A549 (cell line): ENCODE results near the gene PAX9. TPM values are rescaled to one million over a fixed set of nuclear protein-coding genes. Genes with fewer than 3 reads are reported as not detected.

Source experiments
- ATAC-seq, 2 experiments: fragments of 200-7000 bp in 1 of 2; fragments of >200 bp in 1 of 2; cut with Nextera tagmentation in 1 of 2; cut with Tn5 transposase in 1 of 2; 3 replicates each; pipeline versions ENCODE4 v1.8.0 to v1.9.1; 2018 to 2020; ENCODE audit warnings: mild to moderate bottlenecking in 1 of 2, moderate library complexity in 1 of 2
- CTCF ChIA-PET: fragments of 300-600 bp; sonication (Branson Sonifier 250); formaldehyde crosslinking; extraction: SDS; loops from one replicate; lab custom pipeline; 2021; ENCODE audit warnings: antibody characterized with exemption, inconsistent platforms; lab: Yijun Ruan, JAX
- POLR2A ChIA-PET: fragments of 350-600 bp; formaldehyde crosslinking; extraction: SDS; loops from one replicate; lab custom pipeline; 2021; ENCODE audit warnings: antibody characterized with exemption, inconsistent platforms; lab: Yijun Ruan, JAX
- DNase-seq, 2 experiments: peaks; one replicate each; pipeline versions ENCODE4 v3.0.0 to v3.0.0-alpha.2; 2011 to 2016; ENCODE audit warnings: low read depth in 1 of 2, low spot score in 1 of 2
- FAIRE-seq: peaks from 2 replicates; lab custom pipeline; 2011; peaks lifted over from hg19 to GRCh38; lab: Jason Lieb, UNC
- H3K27ac ChIP-seq, 2 experiments: fragments of >200 bp; sonication (Bioruptor Twin); formaldehyde crosslinking; 3 replicates each; pipeline ENCODE4 v1.5.1; 2016 to 2017
- H3K4me1 ChIP-seq: fragments of >200 bp; sonication (Bioruptor Twin); formaldehyde crosslinking; 3 replicates; pipeline ENCODE4 v1.6.1; 2016
- H3K4me2 ChIP-seq: fragments of >200 bp; sonication (Bioruptor Twin); formaldehyde crosslinking; 3 replicates; pipeline ENCODE4 v1.6.1; 2016
- H3K4me3 ChIP-seq: fragments of >200 bp; sonication (Bioruptor Twin); formaldehyde crosslinking; 3 replicates; pipeline ENCODE4 v1.5.1; 2016
- H3K9me3 ChIP-seq: fragments of >200 bp; sonication (Bioruptor Twin); formaldehyde crosslinking; 3 replicates; pipeline ENCODE4 v1.6.1; 2016
- BHLHE40 ChIP-seq: IDR thresholded peaks from 2 replicates; pipeline ENCODE4 v1.6.1; 2012; ENCODE audit warnings: low read depth, low read length, inconsistent platforms
- CBX8 ChIP-seq: fragments of 200-600 bp; sonication (generic); IDR thresholded peaks from 2 replicates; pipeline ENCODE4 v1.6.1; 2016
- CEBPB ChIP-seq, 2 experiments: fragments of >200 bp in 1 of 2; sonication (Bioruptor Twin) in 1 of 2; formaldehyde crosslinking in 1 of 2; IDR thresholded peaks; 2 replicates each; pipeline ENCODE4 v1.6.1; 2012 to 2016
- CHD2 ChIP-seq: fragments of 150-350 bp; IDR thresholded peaks from 2 replicates; pipeline ENCODE4 v1.6.1; 2014; ENCODE audit warnings: low read length; ENCODE audit not compliant: partially characterized antibody
- CHD4 ChIP-seq: fragments of 200-600 bp; sonication (generic); IDR thresholded peaks from 2 replicates; pipeline ENCODE4 v1.6.1; 2016; ENCODE audit warnings: antibody characterized with exemption, mild to moderate bottlenecking, borderline replicate concordance
- EHF ChIP-seq: fragments of 250-450 bp; sonication (Bioruptor Pico); IDR thresholded peaks from 2 replicates; pipeline ENCODE4 v1.5.0; 2020; ENCODE audit warnings: mild to moderate bottlenecking
- EHMT2 ChIP-seq: fragments of 200-600 bp; sonication (generic); IDR thresholded peaks from 2 replicates; pipeline ENCODE4 v1.6.1; 2016; ENCODE audit warnings: antibody characterized with exemption, low read depth, mild to moderate bottlenecking, moderate library complexity
- EP300 ChIP-seq, 2 experiments: fragments of >200 bp; sonication (Bioruptor Twin); formaldehyde crosslinking; IDR thresholded peaks; 2 replicates in 1 of 2; 3 replicates in 1 of 2; pipeline ENCODE4 v1.6.1; 2016 to 2017
- ESRRA ChIP-seq: fragments of 150-350 bp; IDR thresholded peaks from 2 replicates; pipeline ENCODE4 v1.6.1; 2014; ENCODE audit warnings: mild to moderate bottlenecking, low read length, borderline replicate concordance
- FOSB ChIP-seq: fragments of 250-450 bp; sonication (Bioruptor Pico); IDR thresholded peaks from 2 replicates; pipeline ENCODE4 v1.5.0; 2020; ENCODE audit warnings: mild to moderate bottlenecking, moderate library complexity
- FOSL2 ChIP-seq, 2 experiments: fragments of 450-650 bp in 1 of 2; fragments of >200 bp in 1 of 2; sonication (Bioruptor Twin) in 1 of 2; formaldehyde crosslinking; IDR thresholded peaks; 2 replicates each; pipeline versions ENCODE4 v1.5.0 to v1.6.1; 2016 to 2020; ENCODE audit warnings: mild to moderate bottlenecking in 1 of 2, moderate library complexity in 1 of 2
- HOXB13 ChIP-seq: fragments of 250-450 bp; sonication (Bioruptor Pico); IDR thresholded peaks from 2 replicates; pipeline ENCODE4 v1.5.0; 2020; ENCODE audit warnings: low read depth, mild to moderate bottlenecking, moderate library complexity
- NR3C1 ChIP-seq: fragments of >200 bp; sonication (Bioruptor Twin); formaldehyde crosslinking; IDR thresholded peaks from 3 replicates; pipeline ENCODE4 v1.6.1; 2017
- PHF8 ChIP-seq: fragments of 200-600 bp; sonication (generic); IDR thresholded peaks from 2 replicates; pipeline ENCODE4 v1.6.1; 2016; ENCODE audit warnings: low read depth, mild to moderate bottlenecking, antibody characterized with exemption, moderate library complexity, borderline replicate concordance
- POLR2A ChIP-seq: IDR thresholded peaks from 2 replicates; pipeline ENCODE4 v1.6.1; 2012; ENCODE audit warnings: mild to moderate bottlenecking, low read length
- RCOR1 ChIP-seq: fragments of 150-350 bp; IDR thresholded peaks from 2 replicates; pipeline ENCODE4 v1.6.1; 2014; ENCODE audit warnings: antibody characterized with exemption, low read length, low read depth
- RFX5 ChIP-seq: fragments of 450-650 bp; IDR thresholded peaks from 2 replicates; pipeline ENCODE4 v1.7.1; 2014; ENCODE audit warnings: antibody characterized with exemption, mild to moderate bottlenecking, moderate library complexity
- RNF2 ChIP-seq: fragments of 200-600 bp; sonication (generic); IDR thresholded peaks from 2 replicates; pipeline ENCODE4 v1.6.1; 2016; ENCODE audit warnings: low read depth, mild to moderate bottlenecking, antibody characterized with exemption, moderate library complexity, borderline replicate concordance
- TFCP2L1 ChIP-seq: fragments of 250-450 bp; sonication (Bioruptor Pico); IDR thresholded peaks from 2 replicates; pipeline ENCODE4 v1.5.0; 2021; ENCODE audit warnings: mild to moderate bottlenecking
- ZFP36 ChIP-seq: fragments of 450-650 bp; IDR thresholded peaks from 2 replicates; pipeline ENCODE4 v1.6.1; 2014; ENCODE audit warnings: borderline replicate concordance; ENCODE audit not compliant: partially characterized antibody
- ZNF302 ChIP-seq: fragments of 250-450 bp; sonication (Bioruptor Pico); IDR thresholded peaks from 2 replicates; pipeline ENCODE4 v1.9.0; 2021; ENCODE audit warnings: inconsistent platforms, mild to moderate bottlenecking, moderate library complexity
- WGBS: methylation state at CpG from one replicate; pipeline ENCODE4 v1.1.6; 2017; ENCODE audit errors: missing lambda C conversion rate; 5-methylcytosine and 5-hydroxymethylcytosine counted together
- polyA plus RNA-seq, 4 experiments: library from polyadenylated mRNA; depleted of rRNA in 3 of 4; stranded (reverse); fragments of >200 nt; fragmentation: RNase III in 1 of 4; extraction: RNeasy Plus Mini Kit Qiagen cat#74134 plus additional on column Dnase treatment in 1 of 4; gene quantifications; 2 replicates in 3 of 4; 3 replicates in 1 of 4; pipeline ENCODE4 v1.2.3, GENCODE V29; 2011 to 2017
- TF ChIP-seq, protein P1 (sequence below): fragments of 250-450 bp; sonication (Bioruptor Pico); IDR thresholded peaks from 2 replicates; pipeline ENCODE4 v1.5.0; 2021; ENCODE audit warnings: mild to moderate bottlenecking, moderate library complexity, borderline replicate concordance
- TF ChIP-seq, protein P2 (sequence below): IDR thresholded peaks from 2 replicates; pipeline ENCODE4 v1.6.1; 2012

PAX9 gene
- polyA plus RNA-seq, 2 of the 4 experiments (the other 2 are of a cell fraction), result 0.75 to 1.8 TPM

DNA sequence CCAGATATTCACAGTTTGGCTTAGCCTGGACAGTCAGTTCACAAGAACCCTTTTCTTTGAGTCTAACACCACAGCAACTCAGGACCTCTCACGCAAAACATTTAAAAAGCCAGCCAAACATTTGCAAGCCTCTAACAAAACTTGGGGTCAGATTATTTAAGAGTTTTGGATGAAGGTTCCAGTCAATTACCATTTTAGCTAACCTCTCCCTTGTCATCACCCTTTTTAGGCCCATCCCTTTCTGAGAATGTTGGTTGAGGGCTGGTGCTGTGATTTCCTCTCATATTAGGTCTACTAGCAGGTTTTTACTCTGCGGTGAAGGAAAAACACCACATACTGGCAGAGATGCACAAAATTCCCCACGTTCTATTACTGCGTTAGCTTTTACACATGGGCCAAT lies 20.7 kb downstream of the PAX9 start (continued):
- TF ChIP-seq HOXB13 (CRISPR knock-in tag) (no peak), EP300 (IDR thresholded peaks at IDR 0.05) (no peak), ZNF302 (no peak), CHD2 (no peak), ZFP36 (no peak), BHLHE40 (no peak)

DNA sequence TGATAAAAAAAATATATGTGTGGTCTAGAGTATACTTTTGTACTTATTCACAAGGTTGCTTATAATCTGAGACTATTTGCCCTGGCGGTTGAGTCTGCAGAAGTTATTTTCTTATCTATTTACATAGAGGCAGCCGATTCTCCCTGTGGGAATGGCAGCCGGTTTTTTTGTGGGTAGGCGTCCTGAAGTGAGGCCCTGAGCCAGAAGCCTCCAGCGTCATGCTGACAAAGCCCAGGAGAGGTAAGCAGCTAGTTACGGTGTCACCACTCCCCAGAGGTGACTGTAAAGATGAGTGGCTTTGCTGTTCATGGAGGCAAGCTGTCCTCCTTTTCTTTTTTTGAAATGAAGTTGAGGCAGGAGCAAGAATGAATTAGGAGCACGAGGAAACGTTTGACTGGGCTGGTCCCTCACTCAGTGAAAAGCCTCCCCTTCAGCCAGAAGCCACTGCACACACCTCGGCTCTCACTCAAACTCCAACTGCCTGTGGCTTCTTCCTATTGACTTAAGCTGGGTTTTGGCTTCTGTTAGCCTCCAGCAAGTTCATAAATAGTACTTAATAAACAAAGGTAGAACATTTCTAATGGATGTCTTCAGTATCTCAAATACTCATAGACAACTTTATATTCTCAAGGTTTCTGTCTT lies 21.5 kb downstream of the PAX9 start:
- FAIRE-seq (no peak), DNase-seq (no peak), ATAC-seq (no peak)
- POLR2A ChIA-PET, result interaction anchor here (0.6 kb wide), 1 partner anchor 1245 kb away, joined by 3 read pairs; no protein-coding TSS in a partner anchor
- no peak overlapping the region for H3K4me3 ChIP-seq
- no peaks in the 10 kb centered on the region for H3K9me3 ChIP-seq
- 61% methylated on average over 9 of the region's 9 CpGs for WGBS
- H3K4me2 ChIP-seq, result no peak overlapping the region
- no peaks in the 10 kb centered on the region for H3K4me1 ChIP-seq
- H3K27ac ChIP-seq, result no peak overlapping the region
- TF ChIP-seq ESRRA, result no peak
- TF ChIP-seq RNF2, result no peak
- TF ChIP-seq POLR2A, result no peak
- TF ChIP-seq NR3C1, result no peak
- no peak for TF ChIP-seq EHF (CRISPR knock-in tag)
- TF ChIP-seq, protein P1, sequence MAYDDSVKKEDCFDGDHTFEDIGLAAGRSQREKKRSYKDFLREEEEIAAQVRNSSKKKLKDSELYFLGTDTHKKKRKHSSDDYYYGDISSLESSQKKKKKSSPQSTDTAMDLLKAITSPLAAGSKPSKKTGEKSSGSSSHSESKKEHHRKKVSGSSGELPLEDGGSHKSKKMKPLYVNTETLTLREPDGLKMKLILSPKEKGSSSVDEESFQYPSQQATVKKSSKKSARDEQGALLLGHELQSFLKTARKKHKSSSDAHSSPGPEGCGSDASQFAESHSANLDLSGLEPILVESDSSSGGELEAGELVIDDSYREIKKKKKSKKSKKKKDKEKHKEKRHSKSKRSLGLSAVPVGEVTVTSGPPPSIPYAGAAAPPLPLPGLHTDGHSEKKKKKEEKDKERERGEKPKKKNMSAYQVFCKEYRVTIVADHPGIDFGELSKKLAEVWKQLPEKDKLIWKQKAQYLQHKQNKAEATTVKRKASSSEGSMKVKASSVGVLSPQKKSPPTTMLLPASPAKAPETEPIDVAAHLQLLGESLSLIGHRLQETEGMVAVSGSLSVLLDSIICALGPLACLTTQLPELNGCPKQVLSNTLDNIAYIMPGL (CRISPR knock-in tag), result no peak
- no peak for TF ChIP-seq CHD4
- no peak for TF ChIP-seq CBX8
- TF ChIP-seq, protein P2, sequence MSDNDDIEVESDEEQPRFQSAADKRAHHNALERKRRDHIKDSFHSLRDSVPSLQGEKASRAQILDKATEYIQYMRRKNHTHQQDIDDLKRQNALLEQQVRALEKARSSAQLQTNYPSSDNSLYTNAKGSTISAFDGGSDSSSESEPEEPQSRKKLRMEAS, result no peak
- no peak for TF ChIP-seq FOSL2 (IDR thresholded peaks at IDR 0.05)
- TF ChIP-seq FOSL2 (CRISPR knock-in tag; IDR thresholded peaks at IDR 0.05), result no peak
- TF ChIP-seq EHMT2, result no peak
- TF ChIP-seq FOSB (CRISPR knock-in tag), result no peak
- TF ChIP-seq ZNF302, result no peak
- TF ChIP-seq PHF8, result no peak
- TF ChIP-seq RFX5, result no peak
- CTCF ChIA-PET, result interaction anchor here (1.3 kb wide), 1 partner anchor 8 kb away, joined by 3 read pairs; no protein-coding TSS in a partner anchor

DNA sequence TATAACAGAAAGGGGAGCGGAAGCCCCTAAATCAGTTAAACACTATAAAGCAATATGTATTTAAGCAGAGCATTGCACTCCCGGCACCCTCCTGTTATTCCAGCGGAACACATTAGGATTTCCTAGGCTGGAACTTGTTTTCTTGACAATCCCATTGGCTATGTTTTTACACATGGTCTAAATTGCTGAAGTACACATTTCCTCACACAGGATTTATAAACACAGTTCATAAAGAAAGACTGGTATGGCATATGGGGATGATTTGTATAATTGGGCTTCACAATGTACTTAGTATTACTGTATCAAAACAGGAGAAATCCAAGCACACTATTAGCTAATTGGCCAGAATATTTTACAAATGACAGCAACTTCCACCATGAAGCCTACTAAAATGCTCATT lies 23.3 kb downstream of the PAX9 start:
- Histone ChIP-seq H3K9me3 (no peaks in the 10 kb centered on the region), H3K4me3 (no peak overlapping the region), H3K4me1 (no peaks in the 10 kb centered on the region), H3K4me2 (no peak overlapping the region), H3K27ac (no peak overlapping the region)
- no peak for FAIRE-seq
- 95% methylated on average over 3 of the region's 3 CpGs for WGBS
- TF ChIP-seq CBX8, result no peak
- no peak for TF ChIP-seq TFCP2L1
- TF ChIP-seq CEBPB (IDR thresholded peaks at IDR 0.05), result no peak
- TF ChIP-seq RCOR1, result no peak
- POLR2A ChIA-PET, result no interaction called here
- ATAC-seq, result no peak
- DNase-seq, result no peak
- CTCF ChIA-PET, result no interaction called here
